GM13976 (cell line): ENCODE data around the gene CBFA2T2.
"Not testable (repeated sequence)": the region's sequence is repeated elsewhere in the genome, so short reads cannot be mapped to it uniquely, and the experiment has no call there.

Source experiments
- DNase-seq: peaks from one replicate; pipeline ENCODE4 v3.0.0; 2012; ENCODE audit warnings: low spot score
- in situ Hi-C: fragments of 300-500 bp; cut with MboI; formaldehyde crosslinking; loops from one replicate; pipeline ENCODE4 v1.12.0; 2022; ENCODE audit warnings: low sequenced_read_pairs, mixed read lengths, inconsistent platforms; ENCODE audit not compliant: unreplicated experiment
- TF ChIP-seq, protein P1 (sequence below): IDR thresholded peaks from 2 replicates; pipeline ENCODE4 v1.5.1; 2012; ENCODE audit warnings: borderline replicate concordance, mild to moderate bottlenecking; ENCODE audit not compliant: insufficient read depth; ENCODE audit errors: extremely low read depth, missing control alignments, control extremely low read depth

The CBFA2T2 gene

DNA sequence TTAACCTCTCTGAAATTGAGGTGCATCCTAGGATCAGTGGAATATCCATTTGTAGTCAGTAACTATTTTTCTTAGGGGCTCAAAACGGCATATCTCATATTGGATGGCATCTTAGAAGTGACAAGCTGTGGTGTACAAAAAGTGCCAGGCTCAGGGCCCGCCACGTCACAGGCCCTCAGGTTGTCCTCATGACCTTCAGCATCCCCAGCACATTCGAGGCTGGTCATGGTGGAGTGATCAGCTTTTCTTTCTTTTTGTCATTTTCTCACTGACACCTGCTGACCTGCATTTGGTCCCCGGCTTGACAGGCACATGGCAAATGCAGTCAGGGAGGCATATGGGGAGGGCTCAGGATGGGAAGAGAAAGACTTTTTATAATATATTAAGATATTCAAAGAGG lies 203.4 kb downstream of the CBFA2T2 start:
- no peak for DNase-seq
- TF ChIP-seq, protein P1, sequence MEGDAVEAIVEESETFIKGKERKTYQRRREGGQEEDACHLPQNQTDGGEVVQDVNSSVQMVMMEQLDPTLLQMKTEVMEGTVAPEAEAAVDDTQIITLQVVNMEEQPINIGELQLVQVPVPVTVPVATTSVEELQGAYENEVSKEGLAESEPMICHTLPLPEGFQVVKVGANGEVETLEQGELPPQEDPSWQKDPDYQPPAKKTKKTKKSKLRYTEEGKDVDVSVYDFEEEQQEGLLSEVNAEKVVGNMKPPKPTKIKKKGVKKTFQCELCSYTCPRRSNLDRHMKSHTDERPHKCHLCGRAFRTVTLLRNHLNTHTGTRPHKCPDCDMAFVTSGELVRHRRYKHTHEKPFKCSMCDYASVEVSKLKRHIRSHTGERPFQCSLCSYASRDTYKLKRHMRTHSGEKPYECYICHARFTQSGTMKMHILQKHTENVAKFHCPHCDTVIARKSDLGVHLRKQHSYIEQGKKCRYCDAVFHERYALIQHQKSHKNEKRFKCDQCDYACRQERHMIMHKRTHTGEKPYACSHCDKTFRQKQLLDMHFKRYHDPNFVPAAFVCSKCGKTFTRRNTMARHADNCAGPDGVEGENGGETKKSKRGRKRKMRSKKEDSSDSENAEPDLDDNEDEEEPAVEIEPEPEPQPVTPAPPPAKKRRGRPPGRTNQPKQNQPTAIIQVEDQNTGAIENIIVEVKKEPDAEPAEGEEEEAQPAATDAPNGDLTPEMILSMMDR = no peak
- in situ Hi-C loops = no loop called here

DNA sequence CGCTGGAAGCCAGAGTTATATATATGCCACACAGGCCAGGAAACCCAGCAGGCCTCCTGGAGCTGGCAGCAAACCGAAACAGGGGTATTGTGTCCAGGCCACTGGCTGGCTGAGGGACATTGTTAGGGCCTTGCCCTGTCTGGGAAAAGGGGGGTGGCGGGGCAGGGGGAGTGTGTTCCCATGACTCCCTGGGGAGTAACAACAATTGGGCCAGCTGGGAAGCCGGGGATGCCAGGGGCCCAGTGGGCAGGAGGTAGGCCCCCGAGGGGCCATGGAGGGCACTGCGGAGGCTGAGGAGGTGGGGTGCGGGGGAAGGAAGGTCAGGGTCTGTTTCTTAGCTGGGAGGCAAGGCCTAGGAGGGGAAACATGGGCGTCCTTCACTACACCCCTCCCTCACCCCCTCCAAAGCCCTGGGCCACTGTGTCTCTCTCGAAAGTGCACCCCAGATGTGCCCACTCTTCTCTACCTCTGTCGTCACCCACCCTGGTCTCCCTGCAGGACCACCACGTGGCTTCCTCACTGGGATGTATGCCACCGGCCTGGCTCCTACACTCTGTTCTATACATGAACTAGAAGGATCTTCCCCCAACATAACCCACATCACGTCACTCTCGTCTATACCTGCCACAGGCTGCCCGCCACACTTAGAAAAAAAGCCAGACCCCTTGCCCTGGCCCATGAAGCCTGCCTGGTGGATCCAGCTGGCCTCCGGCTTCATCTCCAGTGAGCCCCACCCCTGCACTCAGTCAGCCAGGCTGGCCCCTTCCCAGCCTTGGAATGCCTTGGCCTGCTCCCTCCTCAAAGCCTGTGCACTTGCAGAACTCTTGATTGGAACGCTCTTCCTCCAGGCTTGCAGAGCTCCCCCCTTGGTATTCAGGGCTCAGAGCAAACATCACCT lies 204.1 kb downstream of the CBFA2T2 start:
- in situ Hi-C loops = no loop called here
- DNase-seq = no peak

DNA sequence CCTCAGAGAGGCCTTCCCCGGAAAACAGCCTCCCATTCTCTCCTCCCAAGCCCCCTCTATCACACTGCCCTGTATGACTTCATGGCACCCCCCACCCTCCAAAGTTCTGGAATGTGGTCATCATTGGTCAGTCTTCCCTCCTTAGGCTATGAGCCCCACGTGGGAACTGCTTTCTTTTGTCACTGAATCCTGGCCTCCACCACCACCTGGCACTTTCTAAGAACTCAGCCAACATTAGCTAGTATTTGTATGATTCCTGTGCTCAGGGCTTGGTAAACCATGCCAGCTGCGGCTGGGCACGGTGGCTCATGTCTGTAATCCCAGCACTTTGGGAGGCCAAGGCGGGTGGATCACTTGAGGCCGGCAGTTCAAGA lies 204.7 kb downstream of the CBFA2T2 start:
- no peak for DNase-seq
- TF ChIP-seq, protein P1 = no peak
- in situ Hi-C loops = no loop called here

More for the DNA sequence above, 204.1 kb downstream of the CBFA2T2 start:
- TF ChIP-seq, protein P1 = no peak

DNA sequence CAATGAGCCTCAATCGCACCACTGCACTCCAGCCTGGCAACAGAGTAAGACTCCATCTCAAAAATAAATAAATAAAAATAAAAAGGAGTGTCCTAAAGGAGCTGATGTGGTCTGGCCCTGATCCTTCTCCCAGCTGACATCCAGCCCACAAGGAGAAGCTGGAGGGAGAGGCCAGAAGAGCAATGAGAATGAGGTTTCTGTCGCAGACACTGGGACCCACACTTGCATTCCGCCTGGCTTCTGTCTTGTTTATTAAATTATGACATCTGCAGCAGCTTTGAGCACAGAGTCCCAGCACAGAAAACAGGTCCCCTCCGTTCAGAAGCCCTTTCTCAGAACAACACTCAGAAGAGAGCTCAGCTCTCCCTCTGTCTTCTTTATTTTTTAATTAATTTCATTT lies 206.6 kb downstream of the CBFA2T2 start:
- in situ Hi-C loops = no loop called here
- DNase-seq = no peak

DNA sequence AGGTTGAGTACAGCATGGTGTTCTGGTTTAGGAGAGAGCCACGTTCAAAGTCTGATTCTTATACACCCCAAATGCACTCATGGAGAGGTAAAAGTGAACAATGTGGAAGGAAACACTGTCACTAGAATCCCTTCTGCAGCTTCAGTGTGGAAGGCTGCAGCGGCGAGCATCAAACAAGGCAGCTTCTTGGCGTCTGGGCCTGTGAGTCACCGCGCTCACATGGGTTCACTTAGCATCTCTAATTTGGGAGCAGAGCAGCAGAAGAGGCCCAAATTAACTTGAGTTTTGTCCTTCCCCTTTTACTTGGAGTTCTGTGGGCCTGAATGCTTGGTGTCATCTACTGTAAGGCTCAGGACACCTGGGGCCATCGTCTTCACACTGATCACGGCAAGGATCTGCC lies 207.2 kb downstream of the CBFA2T2 start:
- TF ChIP-seq, protein P1 = no peak
- in situ Hi-C loops = no loop called here
- no peak for DNase-seq

More for the DNA sequence above, 206.6 kb downstream of the CBFA2T2 start:
- TF ChIP-seq, protein P1 = no peak

DNA sequence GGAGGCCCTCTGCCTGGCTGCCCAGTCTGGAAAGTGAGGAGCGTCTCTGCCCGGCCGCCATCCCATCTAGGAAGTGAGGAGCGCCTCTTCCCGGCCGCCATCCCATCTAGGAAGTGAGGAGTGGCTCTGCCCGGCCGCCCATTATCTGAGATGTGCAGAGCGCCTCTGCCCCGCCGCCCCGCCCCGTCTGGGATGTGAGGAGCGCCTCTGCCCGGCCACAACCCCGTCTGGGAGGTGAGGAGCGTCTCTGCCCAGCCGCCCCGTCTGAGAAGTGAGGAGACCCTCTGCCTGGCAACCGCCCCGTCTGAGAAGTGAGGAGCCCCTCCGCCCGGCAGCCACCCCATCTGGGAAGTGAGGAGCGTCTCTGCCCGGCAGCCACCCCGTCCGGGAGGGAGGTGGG lies 209.1 kb downstream of the CBFA2T2 start:
- in situ Hi-C loops = not testable (repeated sequence)

More for the DNA sequence above, 209.1 kb downstream of the CBFA2T2 start:
- DNase-seq = not testable (repeated sequence)
